BJ (cell line): Measurements from ENCODE around the gene RASGRP2. TPM values are rescaled to one million over a fixed set of nuclear protein-coding genes. Genes with fewer than 3 reads are reported as not detected.

Source experiments
- CTCF ChIA-PET: fragments of 350-600 bp; formaldehyde crosslinking; extraction: SDS; loops from one replicate; lab custom pipeline; 2021; ENCODE audit warnings: antibody characterized with exemption, inconsistent platforms; lab: Yijun Ruan, JAX
- POLR2A ChIA-PET: fragments of 300-600 bp; sonication (Branson Sonifier 250); formaldehyde crosslinking; extraction: SDS; loops from one replicate; lab custom pipeline; 2021; ENCODE audit warnings: antibody characterized with exemption; lab: Charles Lee
- DNase-seq: peaks from one replicate; pipeline ENCODE4 v3.0.0-alpha.2; 2011; ENCODE audit warnings: low read depth
- H3K27me3 ChIP-seq: 2 replicates; pipeline ENCODE4 v1.6.0; 2011; ENCODE audit warnings: low read length; ENCODE audit not compliant: control insufficient read depth, insufficient read depth
- H3K36me3 ChIP-seq: 2 replicates; pipeline ENCODE4 v1.5.1; 2011; ENCODE audit warnings: low read length; ENCODE audit not compliant: control insufficient read depth, insufficient read depth
- H3K4me3 ChIP-seq: 2 replicates; pipeline ENCODE4 v1.5.1; 2011; ENCODE audit warnings: low read depth, mild to moderate bottlenecking, control low read depth, low read length
- polyA plus RNA-seq: library from polyadenylated mRNA; depleted of rRNA; stranded (reverse); fragments of >200 nt; gene quantifications from 2 replicates; pipeline ENCODE4 v1.2.3, GENCODE V29; 2011
- TF ChIP-seq, protein P1 (sequence below): IDR thresholded peaks from 2 replicates; pipeline ENCODE4 v1.5.1; 2011; ENCODE audit warnings: low read depth, mild to moderate bottlenecking, control low read depth, inconsistent platforms, low read length, moderate library complexity; ENCODE audit not compliant: insufficient read depth

RASGRP2 gene
- polyA plus RNA-seq, 1 experiment = 5.3 TPM

DNA sequence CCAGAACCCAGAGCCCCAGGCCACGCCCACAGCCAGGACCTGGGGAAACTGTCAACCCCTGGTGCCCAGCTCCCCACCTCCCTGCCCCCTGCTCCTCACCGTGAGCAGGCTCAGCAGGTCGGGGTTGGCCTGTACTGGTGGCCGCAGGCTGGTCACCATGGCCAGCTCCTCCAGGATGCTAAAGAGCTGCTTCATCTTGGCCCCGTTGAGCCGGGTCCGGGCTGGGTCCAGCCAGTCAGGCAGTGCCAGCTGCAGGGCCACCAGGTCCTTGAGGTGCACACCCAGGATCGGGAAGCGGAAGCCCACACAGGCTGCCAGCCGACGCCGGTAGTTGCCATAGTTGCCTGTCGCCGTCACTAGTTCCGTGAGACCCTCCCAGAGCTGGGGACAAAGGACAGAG, 7.3 kb downstream of the RASGRP2 start:
- CTCF ChIA-PET = interaction anchor here (0.8 to 1.9 kb wide), 2 partner anchors 9 to 48 kb away, joined by 3 to 5 read pairs; no protein-coding TSS in a partner anchor
- POLR2A ChIA-PET = no interaction called here
- no peak for DNase-seq
- Histone ChIP-seq H3K27me3 (peaks cover 22% of the 10 kb centered on the region), H3K4me3 (no peak overlapping the region), H3K36me3 (no peaks in the 10 kb centered on the region)
- TF ChIP-seq, protein P1, sequence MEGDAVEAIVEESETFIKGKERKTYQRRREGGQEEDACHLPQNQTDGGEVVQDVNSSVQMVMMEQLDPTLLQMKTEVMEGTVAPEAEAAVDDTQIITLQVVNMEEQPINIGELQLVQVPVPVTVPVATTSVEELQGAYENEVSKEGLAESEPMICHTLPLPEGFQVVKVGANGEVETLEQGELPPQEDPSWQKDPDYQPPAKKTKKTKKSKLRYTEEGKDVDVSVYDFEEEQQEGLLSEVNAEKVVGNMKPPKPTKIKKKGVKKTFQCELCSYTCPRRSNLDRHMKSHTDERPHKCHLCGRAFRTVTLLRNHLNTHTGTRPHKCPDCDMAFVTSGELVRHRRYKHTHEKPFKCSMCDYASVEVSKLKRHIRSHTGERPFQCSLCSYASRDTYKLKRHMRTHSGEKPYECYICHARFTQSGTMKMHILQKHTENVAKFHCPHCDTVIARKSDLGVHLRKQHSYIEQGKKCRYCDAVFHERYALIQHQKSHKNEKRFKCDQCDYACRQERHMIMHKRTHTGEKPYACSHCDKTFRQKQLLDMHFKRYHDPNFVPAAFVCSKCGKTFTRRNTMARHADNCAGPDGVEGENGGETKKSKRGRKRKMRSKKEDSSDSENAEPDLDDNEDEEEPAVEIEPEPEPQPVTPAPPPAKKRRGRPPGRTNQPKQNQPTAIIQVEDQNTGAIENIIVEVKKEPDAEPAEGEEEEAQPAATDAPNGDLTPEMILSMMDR = no peak

DNA sequence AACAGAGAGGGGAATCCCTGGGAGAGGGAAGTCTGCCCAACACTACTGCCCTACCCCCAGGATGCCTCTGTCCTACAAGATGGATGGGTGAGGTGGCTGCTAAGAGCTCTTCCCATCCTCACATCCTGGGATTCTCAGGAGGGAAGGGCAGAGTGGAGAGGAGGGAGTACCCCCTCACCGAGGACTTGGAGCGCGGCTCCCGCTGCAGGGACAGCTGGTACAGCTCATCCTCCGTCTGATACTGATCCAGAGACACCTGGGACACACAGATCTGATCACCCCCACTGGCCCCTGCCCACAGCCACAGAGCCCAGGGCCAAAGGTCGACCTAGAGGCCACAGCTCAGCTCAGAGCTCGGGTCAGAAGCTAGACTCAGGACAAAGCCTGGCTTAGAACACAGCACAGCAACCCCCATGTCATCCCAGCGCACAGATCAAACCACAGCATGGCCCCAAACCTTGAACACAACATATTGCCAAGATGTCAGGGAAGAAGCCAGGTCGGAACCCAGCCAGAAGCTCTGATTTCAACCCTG, 8.2 kb downstream of the RASGRP2 start:
- Histone ChIP-seq H3K27me3 (peaks cover 14% of the 10 kb centered on the region), H3K36me3 (no peaks in the 10 kb centered on the region), H3K4me3 (no peak overlapping the region)
- TF ChIP-seq, protein P1 = no peak
- CTCF ChIA-PET = interaction anchor here (0.8 to 1.9 kb wide), 3 partner anchors 9 to 47 kb away, joined by 3 to 5 read pairs (median 3); no protein-coding TSS in a partner anchor
- POLR2A ChIA-PET = no interaction called here
- DNase-seq = no peak

DNA sequence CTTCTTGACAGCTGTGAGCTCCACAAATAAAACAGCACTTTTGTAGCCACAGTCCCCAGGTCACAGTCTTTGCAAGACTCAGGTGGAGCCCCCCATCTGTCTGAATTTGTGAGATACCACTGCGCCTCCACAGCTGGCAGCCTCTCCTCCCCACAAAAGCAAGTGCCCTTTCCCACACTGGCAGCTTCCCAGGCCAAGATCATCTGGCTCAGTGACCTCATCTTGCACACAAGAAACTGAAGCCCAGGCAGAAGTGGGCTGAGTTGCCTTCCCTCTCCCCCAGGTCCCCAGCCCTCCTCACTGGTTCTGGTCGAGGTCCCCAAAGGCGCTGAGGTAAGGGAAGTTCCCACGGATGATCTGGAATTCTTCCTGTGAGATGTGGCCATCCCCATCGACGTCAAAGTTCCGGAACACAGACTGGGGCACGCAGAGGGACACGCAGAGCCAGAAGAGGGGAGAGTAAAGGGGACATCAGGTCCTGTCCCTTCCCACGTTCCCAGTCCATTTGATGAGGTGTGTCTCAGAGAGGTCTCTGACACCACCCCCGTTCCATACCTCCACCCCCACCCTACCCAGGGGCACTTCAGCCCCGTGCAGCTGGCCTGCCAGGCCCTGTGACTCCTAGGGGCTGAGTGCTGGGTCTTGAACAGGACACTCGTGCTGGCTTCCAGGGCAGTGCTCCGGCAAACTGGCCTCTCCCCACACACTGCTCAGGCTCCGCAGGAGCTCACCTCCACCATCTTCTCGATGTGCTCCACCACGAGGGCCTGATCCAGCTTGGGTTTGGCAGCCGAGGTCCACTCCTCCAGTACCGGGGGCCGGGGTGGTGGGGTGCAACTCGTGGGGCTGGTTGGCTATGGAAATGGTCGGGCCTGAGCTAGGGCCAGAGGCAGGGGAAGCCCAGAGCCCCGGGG, 8.9 kb downstream of the RASGRP2 start:
- no peak overlapping the region for H3K4me3 ChIP-seq
- ChIA-PET POLR2A (no interaction called here), CTCF (interaction anchor here (1.1 to 3.1 kb wide), 3 partner anchors 8 to 279 kb away, joined by 3 to 19 read pairs (median 3); partner anchors contain the start of genes ARL2 and RASGRP2)
- H3K36me3 ChIP-seq = no peaks in the 10 kb centered on the region
- TF ChIP-seq, protein P1 = no peak
- H3K27me3 ChIP-seq = peaks cover 14% of the 10 kb centered on the region
- no peak for DNase-seq

GRCh38 chr11:64731601-64732000, 12.3 kb downstream of the RASGRP2 start:
- peaks cover 10% of the 10 kb centered on the region for H3K27me3 ChIP-seq
- CTCF ChIA-PET = no interaction called here

More at GRCh38 chr11:64731601-64732000, 12.3 kb downstream of the RASGRP2 start:
- no peak for DNase-seq
- TF ChIP-seq, protein P1 = no peak
- Histone ChIP-seq H3K36me3 (no peaks in the 10 kb centered on the region), H3K4me3 (no peak overlapping the region)
- POLR2A ChIA-PET = no interaction called here
